Prostate gland (tissue), 2 donors: ENCODE measurements around the gene STRA8. TPM values are rescaled to one million over a fixed set of nuclear protein-coding genes. Genes with fewer than 3 reads are reported as not detected.

Experiments used
- DNase-seq: peaks from one replicate; pipeline ENCODE4 v3.0.0-alpha.2; 2019; ENCODE audit warnings: low spot score
- H3K27ac ChIP-seq, 2 donors: fragments of 200-600 bp; sonication (generic); 2 replicates each; pipeline ENCODE4 v1.5.1; 2017 to 2019
- H3K27me3 ChIP-seq: fragments of 200-600 bp; sonication (generic); replicated peaks from 2 replicates; pipeline ENCODE4 v1.5.1; 2019; ENCODE audit not compliant: insufficient read depth
- H3K36me3 ChIP-seq, 2 donors: fragments of 200-600 bp; sonication (generic); 1 replicate in 1 of 2; 2 replicates in 1 of 2; pipeline versions ENCODE4 v1.5.1 to v1.8.1; 2017 to 2019
- H3K4me1 ChIP-seq: fragments of 200-600 bp; sonication (generic); replicated peaks from 2 replicates; pipeline ENCODE4 v1.5.1; 2019
- H3K4me3 ChIP-seq, 2 donors: fragments of 200-600 bp; sonication (generic); 2 replicates each; pipeline ENCODE4 v1.5.1; 2017 to 2019
- H3K9me3 ChIP-seq: fragments of 200-600 bp; sonication (generic); 2 replicates; pipeline ENCODE4 v1.5.1; 2017
- CTCF ChIP-seq, 4 experiments: fragments of 200-600 bp in 2 of 4; fragments of 450-650 bp in 2 of 4; sonication (generic) in 2 of 4; IDR thresholded peaks; 1 replicate in 3 of 4; 2 replicates in 1 of 4; pipeline ENCODE4 v1.5.1; 2016 to 2019; ENCODE audit warnings: antibody characterized with exemption in 4 of 4, mild to moderate bottlenecking in 2 of 4, moderate library complexity in 2 of 4
- POLR2A ChIP-seq: fragments of 450-650 bp; IDR thresholded peaks from one replicate; pipeline ENCODE4 v1.6.1; 2016; ENCODE audit warnings: antibody characterized with exemption, mild to moderate bottlenecking
- POLR2AphosphoS5 ChIP-seq: sonication (generic); formaldehyde crosslinking; IDR thresholded peaks from one replicate; pipeline ENCODE4 v1.6.1; 2017; ENCODE audit warnings: antibody characterized with exemption
- WGBS: methylation state at CpG from one replicate; pipeline ENCODE4 v1.1.5; 2018; 5-methylcytosine and 5-hydroxymethylcytosine counted together
- intact Hi-C: fragments of 100-400 bp; cut with DNase I; formaldehyde crosslinking; loops from one replicate; pipeline ENCODE4 v1.14.2; 2022
- total RNA-seq, 2 donors: library from RNA; depleted of rRNA; stranded (reverse); fragments of >200 nt; gene quantifications; one replicate each; pipeline ENCODE4 v1.1.0, GENCODE V29; 2016

STRA8 gene
- total RNA-seq, 2 donors from 2014 or later, result not detected

DNA sequence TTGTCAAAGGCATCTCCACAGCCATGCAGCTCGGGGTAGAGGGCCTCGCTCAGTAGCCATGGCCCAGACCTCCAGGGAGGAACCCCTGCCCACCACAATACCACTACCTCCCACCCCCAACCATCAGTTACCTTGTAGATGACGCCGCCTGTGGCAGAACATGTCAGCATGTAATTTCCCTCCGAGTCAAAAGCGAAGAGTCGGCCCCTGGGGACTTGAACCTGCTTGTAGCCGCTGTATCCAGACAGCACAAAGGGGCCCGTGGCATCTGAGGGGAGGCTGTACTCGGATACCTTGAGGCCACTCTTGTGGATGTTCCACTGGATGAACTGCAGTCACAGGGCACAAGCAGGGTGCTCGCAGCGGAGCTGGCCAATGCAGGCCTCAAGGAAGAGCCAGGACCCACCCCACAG is 46.8 kb upstream of the STRA8 start:
- no peak overlapping the region for H3K27ac ChIP-seq
- H3K27me3 ChIP-seq, result no peaks in the 10 kb centered on the region
- no peaks in the 10 kb centered on the region for H3K4me1 ChIP-seq
- 88% methylated on average over 12 of the region's 12 CpGs for WGBS
- no peak for DNase-seq
- H3K36me3 ChIP-seq, result peaks cover 8 to 22% of the 10 kb centered on the region in 2 donors
- intact Hi-C loops, result no loop called here
- no peak overlapping the region for H3K4me3 ChIP-seq
- no peaks in the 10 kb centered on the region for H3K9me3 ChIP-seq
- TF ChIP-seq POLR2AphosphoS5, result no peak
- TF ChIP-seq CTCF (IDR thresholded peaks at IDR 0.05), result no peak
- TF ChIP-seq POLR2A, result no peak

- no peak overlapping the region for H3K27ac ChIP-seq
- H3K4me1 ChIP-seq, result no peaks in the 10 kb centered on the region
- intact Hi-C loops, result no loop called here
- H3K36me3 ChIP-seq, result peaks cover 8 to 22% of the 10 kb centered on the region in 2 donors
- H3K9me3 ChIP-seq, result no peaks in the 10 kb centered on the region
- no peaks in the 10 kb centered on the region for H3K27me3 ChIP-seq
- H3K4me3 ChIP-seq, result no peak overlapping the region
- 91% methylated on average over 12 of the region's 12 CpGs for WGBS
- DNase-seq, result no peak
- TF ChIP-seq POLR2A (no peak), CTCF (IDR thresholded peaks at IDR 0.05) (no peak), POLR2AphosphoS5 (no peak)
Observed at GRCh38 chr7:135188298-135188984, 45.2 kb upstream of the STRA8 start.

GRCh38 chr7:135189221-135189662 is 44.4 kb upstream of the STRA8 start:
- Histone ChIP-seq H3K9me3 (no peaks in the 10 kb centered on the region), H3K4me3 (no peak overlapping the region), H3K4me1 (no peaks in the 10 kb centered on the region), H3K36me3 (peaks cover 8 to 22% of the 10 kb centered on the region in 2 donors), H3K27me3 (no peaks in the 10 kb centered on the region), H3K27ac (no peak overlapping the region)
- DNase-seq, result no peak
- intact Hi-C loops, result no loop called here
- no peak for TF ChIP-seq CTCF (IDR thresholded peaks at IDR 0.05)
- TF ChIP-seq POLR2A, result no peak
- TF ChIP-seq POLR2AphosphoS5, result no peak
- 95% methylated on average over 6 of the region's 6 CpGs for WGBS

DNA sequence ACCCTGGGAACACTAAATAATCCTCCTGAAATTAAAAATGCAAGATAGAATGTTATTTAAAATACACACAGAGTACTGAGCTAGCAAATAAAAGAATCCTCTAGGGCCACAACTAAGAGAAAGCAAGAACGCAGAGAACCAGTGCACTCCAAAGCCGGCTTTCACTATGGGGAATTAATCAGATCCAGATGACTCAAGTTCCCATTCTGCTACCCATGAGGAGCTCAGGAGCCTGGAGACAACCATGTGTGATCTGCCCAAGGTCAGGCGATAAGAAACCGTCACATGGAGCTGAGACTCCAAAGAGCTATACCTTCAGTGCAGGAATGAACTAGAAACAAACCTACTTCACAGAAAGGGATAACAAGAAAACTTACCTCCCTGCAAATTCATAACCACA is 43.7 kb upstream of the STRA8 start:
- TF ChIP-seq CTCF (IDR thresholded peaks at IDR 0.05) (no peak), POLR2A (no peak), POLR2AphosphoS5 (no peak)
- no peak for DNase-seq
- H3K9me3 ChIP-seq, result no peaks in the 10 kb centered on the region
- no peaks in the 10 kb centered on the region for H3K4me1 ChIP-seq
- no peak overlapping the region for H3K27ac ChIP-seq
- H3K4me3 ChIP-seq, result no peak overlapping the region
- peaks cover 8 to 22% of the 10 kb centered on the region in 2 donors for H3K36me3 ChIP-seq
- 79% methylated on average over 4 of the region's 4 CpGs for WGBS
- no peaks in the 10 kb centered on the region for H3K27me3 ChIP-seq
- intact Hi-C loops, result no loop called here

GRCh38 chr7:135190703-135191102 is 42.9 kb upstream of the STRA8 start:
- Histone ChIP-seq H3K9me3 (no peaks in the 10 kb centered on the region), H3K27ac (no peak overlapping the region), H3K4me1 (no peaks in the 10 kb centered on the region), H3K36me3 (peaks cover 8 to 18% of the 10 kb centered on the region in 2 donors), H3K27me3 (no peaks in the 10 kb centered on the region), H3K4me3 (no peak overlapping the region)
- TF ChIP-seq POLR2A (no peak), POLR2AphosphoS5 (no peak), CTCF (IDR thresholded peaks at IDR 0.05) (no peak)
- DNase-seq, result no peak
- intact Hi-C loops, result no loop called here
